Measurements from ENCODE around the gene IGIP. TPM values are rescaled to one million over a fixed set of nuclear protein-coding genes. Genes with fewer than 3 reads are reported as not detected.
A peak's percentile ranks its signal among the peaks of the same experiment; 100 is the strongest.

The IGIP gene
- total RNA-seq, 4 donors from 2014 or later: 8.4 to 21.3 (median 16.8) TPM

GRCh38 chr5:140114341-140115185 lies 11.2 kb upstream of the IGIP start:
- TF ChIP-seq CTCF (IDR thresholded peaks at IDR 0.05): no peak
- DNase-seq (ENCODE audit: low spot score): peak; percentile 33
- peak; percentile 80 for ATAC-seq (ENCODE audit: low FRiP score)

- no peak for TF ChIP-seq CTCF (IDR thresholded peaks at IDR 0.05)
- no peak for ATAC-seq (ENCODE audit: low FRiP score)
- DNase-seq (ENCODE audit: low spot score): no peak
Measured at GRCh38 chr5:140115186-140115500, 10.6 kb upstream of the IGIP start.

- ATAC-seq (ENCODE audit: low FRiP score): no peak
- TF ChIP-seq CTCF (IDR thresholded peaks at IDR 0.05): no peak
Measured at GRCh38 chr5:140116716-140117115, 9.0 kb upstream of the IGIP start.

GRCh38 chr5:140117523-140117922 lies 8.2 kb upstream of the IGIP start:
- ATAC-seq (ENCODE audit: low FRiP score): no peak

More at GRCh38 chr5:140116716-140117115, 9.0 kb upstream of the IGIP start:
- DNase-seq (ENCODE audit: low spot score): no peak

GRCh38 chr5:140118302-140118936 lies 7.3 kb upstream of the IGIP start:
- ATAC-seq (ENCODE audit: low FRiP score) (no peak), DNase-seq (ENCODE audit: low spot score) (no peak)
- no peak for TF ChIP-seq CTCF (IDR thresholded peaks at IDR 0.05)

More at GRCh38 chr5:140117523-140117922, 8.2 kb upstream of the IGIP start:
- no peak for DNase-seq (ENCODE audit: low spot score)
- TF ChIP-seq CTCF (IDR thresholded peaks at IDR 0.05): no peak

- TF ChIP-seq CTCF (IDR thresholded peaks at IDR 0.05): no peak
- DNase-seq (ENCODE audit: low spot score) (no peak), ATAC-seq (ENCODE audit: low FRiP score) (no peak)
Measured at GRCh38 chr5:140126315-140127012, 727 bp downstream of the IGIP start.
